ENCODE results near the gene FAM227B. TPM values are rescaled to one million over a fixed set of nuclear protein-coding genes. Genes with fewer than 3 reads are reported as not detected.
"Not testable (repeated sequence)": the region's sequence is repeated elsewhere in the genome, so short reads cannot be mapped to it uniquely, and the experiment has no call there.

FAM227B gene
- total RNA-seq, 1 donor from 2014 or later, result 2.1 TPM

- no peaks in the 10 kb centered on the region for H3K36me3 ChIP-seq (ENCODE audit: control insufficient read depth, insufficient read depth, low read length)
- TF ChIP-seq, protein P1, sequence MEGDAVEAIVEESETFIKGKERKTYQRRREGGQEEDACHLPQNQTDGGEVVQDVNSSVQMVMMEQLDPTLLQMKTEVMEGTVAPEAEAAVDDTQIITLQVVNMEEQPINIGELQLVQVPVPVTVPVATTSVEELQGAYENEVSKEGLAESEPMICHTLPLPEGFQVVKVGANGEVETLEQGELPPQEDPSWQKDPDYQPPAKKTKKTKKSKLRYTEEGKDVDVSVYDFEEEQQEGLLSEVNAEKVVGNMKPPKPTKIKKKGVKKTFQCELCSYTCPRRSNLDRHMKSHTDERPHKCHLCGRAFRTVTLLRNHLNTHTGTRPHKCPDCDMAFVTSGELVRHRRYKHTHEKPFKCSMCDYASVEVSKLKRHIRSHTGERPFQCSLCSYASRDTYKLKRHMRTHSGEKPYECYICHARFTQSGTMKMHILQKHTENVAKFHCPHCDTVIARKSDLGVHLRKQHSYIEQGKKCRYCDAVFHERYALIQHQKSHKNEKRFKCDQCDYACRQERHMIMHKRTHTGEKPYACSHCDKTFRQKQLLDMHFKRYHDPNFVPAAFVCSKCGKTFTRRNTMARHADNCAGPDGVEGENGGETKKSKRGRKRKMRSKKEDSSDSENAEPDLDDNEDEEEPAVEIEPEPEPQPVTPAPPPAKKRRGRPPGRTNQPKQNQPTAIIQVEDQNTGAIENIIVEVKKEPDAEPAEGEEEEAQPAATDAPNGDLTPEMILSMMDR (IDR thresholded peaks at IDR 0.05; ENCODE audit: insufficient read depth, low read length, severe bottlenecking), result no peak
- no peak overlapping the region for H3K4me3 ChIP-seq (ENCODE audit: low read depth, low read length)
- no peak for FAIRE-seq
- no peaks in the 10 kb centered on the region for H3K27me3 ChIP-seq (ENCODE audit: control insufficient read depth, insufficient read depth, low read length)
- DNase-seq (ENCODE audit: low read depth), result no peak
Observed at GRCh38 chr15:49570672-49571071, 49.9 kb downstream of the FAM227B start.

DNA sequence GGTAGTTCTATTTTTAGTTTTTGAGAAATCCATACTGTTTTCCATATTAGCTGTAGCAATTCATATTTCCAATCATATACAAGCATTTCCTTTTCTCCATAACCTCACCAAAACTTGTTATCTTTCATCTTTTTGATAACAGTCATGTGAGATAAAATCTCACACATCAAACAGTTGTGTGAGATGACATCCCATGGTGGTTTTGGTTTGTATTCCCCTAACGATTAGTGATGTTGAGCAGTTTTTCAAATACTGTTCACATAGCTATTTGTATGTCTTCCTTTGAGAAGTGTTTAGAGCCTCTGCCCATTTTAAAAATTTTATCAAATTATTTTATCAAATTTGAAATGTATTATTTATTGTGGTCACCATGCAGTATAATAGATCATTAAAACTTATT, 50.4 kb downstream of the FAM227B start:
- DNase-seq (ENCODE audit: low read depth) (no peak), FAIRE-seq (no peak)
- TF ChIP-seq, protein P1 (IDR thresholded peaks at IDR 0.05; ENCODE audit: insufficient read depth, low read length, severe bottlenecking), result no peak
- Histone ChIP-seq H3K4me3 (ENCODE audit: low read depth, low read length) (no peak overlapping the region), H3K27me3 (ENCODE audit: control insufficient read depth, insufficient read depth, low read length) (no peaks in the 10 kb centered on the region), H3K36me3 (ENCODE audit: control insufficient read depth, insufficient read depth, low read length) (no peaks in the 10 kb centered on the region)

DNA sequence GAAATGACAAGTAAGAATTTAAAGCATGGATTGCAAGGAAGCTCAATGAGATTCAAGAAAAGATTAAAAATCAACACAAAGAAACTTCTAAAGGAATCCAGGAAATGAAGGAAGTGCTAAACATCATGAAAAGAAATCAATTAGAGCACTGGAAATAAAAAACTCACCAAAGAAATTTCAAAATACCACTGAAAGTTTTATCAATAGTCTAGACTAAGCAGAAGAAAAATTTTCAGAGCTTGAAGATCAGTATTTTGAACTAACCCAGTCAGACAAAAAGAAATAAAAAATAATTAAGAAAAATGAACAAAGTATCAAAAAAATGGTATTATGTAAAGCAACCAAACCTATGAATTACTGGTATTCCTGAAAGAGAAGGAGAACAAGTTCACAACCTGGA, 60.6 kb downstream of the FAM227B start:
- TF ChIP-seq, protein P1 (IDR thresholded peaks at IDR 0.05; ENCODE audit: insufficient read depth, low read length, severe bottlenecking), result no peak
- no peaks in the 10 kb centered on the region for H3K36me3 ChIP-seq (ENCODE audit: control insufficient read depth, insufficient read depth, low read length)
- FAIRE-seq (no peak), DNase-seq (ENCODE audit: low read depth) (no peak)
- no peak overlapping the region for H3K4me3 ChIP-seq (ENCODE audit: low read depth, low read length)
- no peaks in the 10 kb centered on the region for H3K27me3 ChIP-seq (ENCODE audit: control insufficient read depth, insufficient read depth, low read length)

GRCh38 chr15:49558929-49559328, 61.7 kb downstream of the FAM227B start:
- DNase-seq (ENCODE audit: low read depth), result peak; percentile 38

DNA sequence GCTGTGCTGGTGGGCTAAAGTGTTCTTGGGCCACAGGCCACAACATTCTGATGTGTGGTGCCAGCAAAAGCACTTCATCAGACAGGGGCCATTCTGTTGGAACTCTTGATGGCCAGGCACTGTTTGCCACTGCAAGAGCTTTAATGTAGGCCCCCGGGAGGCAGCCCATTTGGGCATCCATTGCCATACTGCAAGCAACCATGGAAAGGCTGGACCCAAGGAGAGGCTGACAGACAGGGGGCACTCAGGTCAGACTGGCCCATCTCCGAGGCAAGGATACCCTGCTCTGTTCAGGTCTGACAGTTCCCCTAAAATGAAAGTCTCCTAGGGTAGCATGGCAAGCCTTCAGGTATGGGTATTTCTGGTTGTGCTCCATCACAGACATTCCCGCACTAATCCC, 64.2 kb downstream of the FAM227B start:
- no peaks in the 10 kb centered on the region for H3K36me3 ChIP-seq (ENCODE audit: control insufficient read depth, insufficient read depth, low read length)
- FAIRE-seq, result no peak
- TF ChIP-seq, protein P1 (IDR thresholded peaks at IDR 0.05; ENCODE audit: insufficient read depth, low read length, severe bottlenecking), result no peak

More at GRCh38 chr15:49558929-49559328, 61.7 kb downstream of the FAM227B start:
- no peak for FAIRE-seq
- Histone ChIP-seq H3K36me3 (ENCODE audit: control insufficient read depth, insufficient read depth, low read length) (no peaks in the 10 kb centered on the region), H3K4me3 (ENCODE audit: low read depth, low read length) (no peak overlapping the region), H3K27me3 (ENCODE audit: control insufficient read depth, insufficient read depth, low read length) (no peaks in the 10 kb centered on the region)
- TF ChIP-seq, protein P1 (IDR thresholded peaks at IDR 0.05; ENCODE audit: insufficient read depth, low read length, severe bottlenecking), result no peak

GRCh38 chr15:49550342-49550741, 70.3 kb downstream of the FAM227B start:
- not testable (repeated sequence) for DNase-seq (ENCODE audit: low read depth)

More for the DNA sequence above, 64.2 kb downstream of the FAM227B start:
- no peaks in the 10 kb centered on the region for H3K27me3 ChIP-seq (ENCODE audit: control insufficient read depth, insufficient read depth, low read length)
- no peak overlapping the region for H3K4me3 ChIP-seq (ENCODE audit: low read depth, low read length)
- DNase-seq (ENCODE audit: low read depth), result no peak

More at GRCh38 chr15:49550342-49550741, 70.3 kb downstream of the FAM227B start:
- H3K27me3 ChIP-seq (ENCODE audit: control insufficient read depth, insufficient read depth, low read length); H3K4me3 ChIP-seq (ENCODE audit: low read depth, low read length); H3K36me3 ChIP-seq (ENCODE audit: control insufficient read depth, insufficient read depth, low read length); FAIRE-seq: not testable (repeated sequence)
